NAMALWA (cell line): Measurements from ENCODE around the gene ZRANB1.

Experiments used
- DNase-seq: peaks from one replicate; pipeline ENCODE4 v3.0.0-alpha.2; 2015; ENCODE audit warnings: low spot score

Gene ZRANB1

DNA sequence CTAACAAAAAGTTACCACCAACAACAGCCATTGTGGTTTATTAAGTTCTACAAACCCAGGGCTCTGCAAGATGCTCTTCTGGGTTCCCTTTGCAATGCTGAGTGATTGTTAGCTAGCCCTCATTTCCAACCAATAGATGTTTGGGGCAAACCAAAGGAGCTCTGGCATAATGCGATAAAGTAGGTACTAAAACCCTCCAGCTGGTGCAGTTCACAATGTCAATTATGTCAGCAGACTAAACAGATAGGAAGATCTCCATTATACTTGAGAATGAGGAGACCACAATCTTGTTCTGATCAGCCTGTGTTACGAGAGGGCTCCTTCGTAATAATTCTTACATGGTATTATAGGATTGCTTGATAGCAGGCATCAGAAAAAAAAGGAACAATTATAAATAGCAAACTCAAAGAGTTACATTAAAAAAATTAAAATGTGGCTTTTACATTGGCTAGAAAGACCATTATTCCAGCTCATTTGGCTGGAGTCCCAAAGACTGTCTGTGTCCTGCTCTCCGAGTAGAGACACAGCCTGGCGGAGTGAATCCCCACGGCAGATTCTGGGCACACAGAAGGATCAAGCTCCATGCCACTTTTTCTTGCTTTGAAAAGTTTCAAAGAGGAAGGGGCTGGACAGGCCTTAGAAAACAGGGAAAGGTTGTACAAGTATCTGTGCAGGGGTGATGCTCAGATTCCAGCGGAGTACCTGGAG lies 93.8 kb downstream of the ZRANB1 start:
- no peak for DNase-seq

DNA sequence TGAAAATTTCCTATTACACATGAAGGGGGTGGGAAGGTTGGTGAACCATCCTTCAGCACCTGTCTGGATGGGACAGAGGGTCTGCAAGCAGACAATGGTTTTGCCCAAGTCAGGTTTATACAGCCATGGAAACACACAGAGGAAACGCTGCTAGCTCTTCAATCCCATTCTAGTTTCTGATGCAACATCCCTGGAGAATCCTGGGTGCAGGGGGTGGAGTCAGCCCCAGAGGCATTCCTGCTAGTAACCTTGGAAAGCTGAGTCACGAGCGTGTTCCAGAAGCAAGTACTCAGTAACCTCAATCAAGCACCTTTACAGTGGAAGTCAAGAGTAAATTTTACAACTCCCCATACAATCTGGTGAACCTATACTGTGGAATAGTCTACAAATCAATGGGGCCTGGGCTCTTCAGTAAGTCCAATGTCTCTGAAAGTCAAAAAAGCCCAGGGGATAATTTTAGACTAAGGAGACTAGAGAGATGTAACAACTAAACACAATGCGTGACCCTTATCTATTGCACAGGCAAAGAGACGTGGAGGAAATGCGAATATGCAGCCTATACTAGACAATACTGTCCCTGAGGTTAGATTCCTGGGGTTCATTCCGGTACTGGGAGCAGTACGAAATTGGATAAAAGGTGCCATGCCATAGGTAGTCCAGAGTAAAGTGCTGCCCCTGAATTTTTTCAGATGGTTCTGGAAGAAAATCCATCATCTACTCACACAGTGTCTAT lies 95.4 kb downstream of the ZRANB1 start:
- DNase-seq = no peak
